ENCODE measurements around the gene SNX17. TPM values are rescaled to one million over a fixed set of nuclear protein-coding genes. Genes with fewer than 3 reads are reported as not detected.

Gene SNX17
- total RNA-seq, 1 donor from 2014 or later = 109 TPM

- H3K4me1 Mint-ChIP-seq = peaks cover 25% of the 10 kb centered on the region
- no peak for DNase-seq (ENCODE audit: low read depth, low spot score)
- H3K36me3 Mint-ChIP-seq (ENCODE audit: low read depth) = peaks cover 19% of the 10 kb centered on the region
- no peaks in the 10 kb centered on the region for H3K27me3 Mint-ChIP-seq (ENCODE audit: low read depth)
- H3K9me3 Mint-ChIP-seq = no peaks in the 10 kb centered on the region
- peak overlapping the region; percentile 98 for H3K27ac Mint-ChIP-seq (ENCODE audit: unreplicated experiment)
- H3K4me3 Mint-ChIP-seq = peak overlapping the region; percentile 93
- TF ChIP-seq CTCF (conservative IDR thresholded peaks at IDR 0.05) = no peak
Measured at GRCh38 chr2:27323596-27324285, 46.7 kb upstream of the SNX17 start.

GRCh38 chr2:27324720-27325119 is 45.7 kb upstream of the SNX17 start:
- H3K27me3 Mint-ChIP-seq (ENCODE audit: low read depth) = no peaks in the 10 kb centered on the region
- TF ChIP-seq CTCF (conservative IDR thresholded peaks at IDR 0.05) = no peak
- H3K4me3 Mint-ChIP-seq = peak overlapping the region; percentile 61
- H3K4me1 Mint-ChIP-seq = peaks cover 25% of the 10 kb centered on the region
- H3K27ac Mint-ChIP-seq (ENCODE audit: unreplicated experiment) = peak overlapping the region; percentile 0
- DNase-seq (ENCODE audit: low read depth, low spot score) = no peak
- no peaks in the 10 kb centered on the region for H3K9me3 Mint-ChIP-seq
- peaks cover 19% of the 10 kb centered on the region for H3K36me3 Mint-ChIP-seq (ENCODE audit: low read depth)

GRCh38 chr2:27335311-27335710 is 35.1 kb upstream of the SNX17 start:
- Mint-ChIP-seq H3K9me3 (no peaks in the 10 kb centered on the region), H3K36me3 (ENCODE audit: low read depth) (peaks cover 15% of the 10 kb centered on the region), H3K27me3 (ENCODE audit: low read depth) (no peaks in the 10 kb centered on the region), H3K4me3 (no peak overlapping the region), H3K27ac (ENCODE audit: unreplicated experiment) (peak overlapping the region; percentile 24), H3K4me1 (no peaks in the 10 kb centered on the region)
- no peak for TF ChIP-seq CTCF (conservative IDR thresholded peaks at IDR 0.05)
- DNase-seq (ENCODE audit: low read depth, low spot score) = no peak

GRCh38 chr2:27336173-27336572 is 34.2 kb upstream of the SNX17 start:
- no peaks in the 10 kb centered on the region for H3K27me3 Mint-ChIP-seq (ENCODE audit: low read depth)
- H3K27ac Mint-ChIP-seq (ENCODE audit: unreplicated experiment) = no peak overlapping the region
- H3K4me3 Mint-ChIP-seq = no peak overlapping the region
- peaks cover 14% of the 10 kb centered on the region for H3K36me3 Mint-ChIP-seq (ENCODE audit: low read depth)
- no peaks in the 10 kb centered on the region for H3K9me3 Mint-ChIP-seq
- no peak for DNase-seq (ENCODE audit: low read depth, low spot score)
- no peaks in the 10 kb centered on the region for H3K4me1 Mint-ChIP-seq
- no peak for TF ChIP-seq CTCF (conservative IDR thresholded peaks at IDR 0.05)

- Mint-ChIP-seq H3K4me1 (peaks cover 6% of the 10 kb centered on the region), H3K9me3 (no peaks in the 10 kb centered on the region), H3K27ac (ENCODE audit: unreplicated experiment) (no peak overlapping the region), H3K27me3 (ENCODE audit: low read depth) (no peaks in the 10 kb centered on the region), H3K4me3 (no peak overlapping the region), H3K36me3 (ENCODE audit: low read depth) (no peaks in the 10 kb centered on the region)
- no peak for DNase-seq (ENCODE audit: low read depth, low spot score)
- no peak for TF ChIP-seq CTCF (conservative IDR thresholded peaks at IDR 0.05)
Measured at GRCh38 chr2:27347641-27348040, 22.8 kb upstream of the SNX17 start.

Data from neural crest cell (in vitro differentiated cells).